HepG2 (cell line): ENCODE measurements around the gene TBXAS1. TPM values are rescaled to one million over a fixed set of nuclear protein-coding genes. Genes with fewer than 3 reads are reported as not detected.

Source experiments
- HOXA3 ChIP-seq: sonication (generic); formaldehyde crosslinking; IDR thresholded peaks from 2 replicates; pipeline ENCODE4 v1.5.0; 2020; ENCODE audit warnings: missing genetic modification reagents
- IRF2 ChIP-seq: IDR thresholded peaks from 2 replicates; pipeline ENCODE4 v1.6.1; 2018; ENCODE audit warnings: missing genetic modification reagents, missing compliant biosample characterization
- ISX ChIP-seq: sonication (generic); formaldehyde crosslinking; conservative IDR thresholded peaks from 2 replicates; pipeline ENCODE4 v1.5.0; 2020; ENCODE audit warnings: missing genetic modification reagents
- JUN ChIP-seq: sonication (generic); formaldehyde crosslinking; IDR thresholded peaks from 2 replicates; pipeline ENCODE4 v1.4.0; 2020; ENCODE audit warnings: mild to moderate bottlenecking, missing genetic modification reagents
- KDM1A ChIP-seq: IDR thresholded peaks from 2 replicates; pipeline ENCODE4 v1.6.1; 2016; ENCODE audit warnings: missing compliant biosample characterization
- NFKBIZ ChIP-seq: IDR thresholded peaks from 2 replicates; pipeline ENCODE4 v1.6.1; 2018; ENCODE audit warnings: missing genetic modification reagents, missing compliant biosample characterization
- PITX1 ChIP-seq: sonication (generic); formaldehyde crosslinking; IDR thresholded peaks from 2 replicates; pipeline ENCODE4 v1.5.1; 2020; ENCODE audit warnings: mild to moderate bottlenecking, missing genetic modification reagents
- POLR2AphosphoS5 ChIP-seq: IDR thresholded peaks from 2 replicates; pipeline ENCODE4 v1.6.1; 2012; ENCODE audit warnings: low read depth, low read length
- PREB ChIP-seq: sonication (generic); formaldehyde crosslinking; IDR thresholded peaks from 2 replicates; pipeline ENCODE4 v1.4.0; 2020; ENCODE audit warnings: missing genetic modification reagents
- SCMH1 ChIP-seq: sonication (generic); formaldehyde crosslinking; IDR thresholded peaks from 2 replicates; pipeline ENCODE4 v1.9.0; 2021; ENCODE audit warnings: missing genetic modification reagents, mild to moderate bottlenecking, borderline replicate concordance
- SKI ChIP-seq: fragments of 450-650 bp; IDR thresholded peaks from one replicate; pipeline ENCODE4 v1.6.1; 2018; ENCODE audit warnings: mild to moderate bottlenecking; ENCODE audit not compliant: partially characterized antibody
- SMARCE1 ChIP-seq: fragments of 450-650 bp; IDR thresholded peaks from 2 replicates; pipeline ENCODE4 v1.6.1; 2017; ENCODE audit warnings: borderline replicate concordance
- ZHX1 ChIP-seq: sonication (generic); formaldehyde crosslinking; IDR thresholded peaks from 2 replicates; pipeline ENCODE4 v1.8.1; 2022; ENCODE audit warnings: low read depth, mild to moderate bottlenecking, missing genetic modification reagents
- ZNF12 ChIP-seq: sonication (generic); formaldehyde crosslinking; IDR thresholded peaks from 2 replicates; pipeline ENCODE4 v1.5.0; 2020; ENCODE audit warnings: missing genetic modification reagents
- ZNF230 ChIP-seq: sonication (generic); formaldehyde crosslinking; IDR thresholded peaks from 2 replicates; pipeline ENCODE4 v1.4.0; 2020; ENCODE audit warnings: mild to moderate bottlenecking, missing genetic modification reagents
- ZNF260 ChIP-seq: sonication (generic); formaldehyde crosslinking; IDR thresholded peaks from 2 replicates; pipeline ENCODE4 v1.4.0; 2020; ENCODE audit warnings: missing genetic modification reagents, low read depth, mild to moderate bottlenecking, borderline replicate concordance
- ZNF343 ChIP-seq: sonication (generic); formaldehyde crosslinking; IDR thresholded peaks from 2 replicates; pipeline ENCODE4 v1.4.0; 2020; ENCODE audit warnings: mild to moderate bottlenecking, missing genetic modification reagents
- ZNF460 ChIP-seq: sonication (generic); formaldehyde crosslinking; IDR thresholded peaks from 2 replicates; pipeline ENCODE4 v1.5.1; 2020; ENCODE audit warnings: missing genetic modification reagents, mild to moderate bottlenecking, borderline replicate concordance
- ZNF563 ChIP-seq: sonication (generic); formaldehyde crosslinking; IDR thresholded peaks from 2 replicates; pipeline ENCODE4 v1.8.0; 2022; ENCODE audit warnings: mild to moderate bottlenecking, moderate library complexity, missing genetic modification reagents
- ZNF670 ChIP-seq: sonication (generic); formaldehyde crosslinking; IDR thresholded peaks from 2 replicates; pipeline ENCODE4 v1.8.0; 2022; ENCODE audit warnings: mild to moderate bottlenecking, missing genetic modification reagents, borderline replicate concordance
- ZNF672 ChIP-seq: sonication (generic); formaldehyde crosslinking; IDR thresholded peaks from 2 replicates; pipeline ENCODE4 v1.8.1; 2022; ENCODE audit warnings: missing genetic modification reagents
- ZNF687 ChIP-seq: sonication (generic); formaldehyde crosslinking; IDR thresholded peaks from 2 replicates; pipeline ENCODE4 v1.5.1; 2020; ENCODE audit warnings: mild to moderate bottlenecking, missing genetic modification reagents, moderate library complexity
- ZNF709 ChIP-seq: sonication (generic); formaldehyde crosslinking; IDR thresholded peaks from 2 replicates; pipeline ENCODE4 v1.5.0; 2020; ENCODE audit warnings: mild to moderate bottlenecking, missing genetic modification reagents
- ZSCAN12 ChIP-seq: sonication (generic); formaldehyde crosslinking; IDR thresholded peaks from 2 replicates; pipeline ENCODE4 v1.9.0; 2021; ENCODE audit warnings: mild to moderate bottlenecking, missing genetic modification reagents
- polyA plus RNA-seq, 8 experiments: library from polyadenylated mRNA; depleted of rRNA in 3 of 8; stranded (reverse) in 7 of 8; unstranded in 1 of 8; fragments of >200 nt; fragmentation: Illumina TruSeq in 4 of 8; extraction: Trizol in 4 of 8; gene quantifications; 2 replicates each; pipeline versions ENCODE4 v1.2.1 to v1.2.3, GENCODE V29; 2011 to 2016; ENCODE audit warnings: low read depth in 4 of 8, missing spikeins in 1 of 8, mixed read lengths in 1 of 8; ENCODE audit not compliant: insufficient read depth in 1 of 8
- total RNA-seq, 5 experiments: library from RNA; depleted of rRNA; stranded (reverse); fragments of >200 nt; fragmentation: Illumina TruSeq; extraction: Trizol; gene quantifications; 2 replicates each; pipeline ENCODE4 v1.2.3, GENCODE V29; 2016; ENCODE audit warnings: low read depth in 1 of 5

Gene TBXAS1
- total and polyA plus RNA-seq, 2 of the 13 experiments (the other 11 are each of a cell fraction or from before 2014, with no cell fraction given): 4.0 to 4.9 TPM

GRCh38 chr7:140062528-140063299, 233.7 kb downstream of the TBXAS1 start, which contains the start of gene PARP12 (continued):
- TF ChIP-seq ZNF687 (peak; percentile 93), ZNF672 (CRISPR knock-in tag) (no peak), SKI (peak; percentile 72), SCMH1 (CRISPR knock-in tag) (no peak), KDM1A (CRISPR knock-in tag) (no peak), ZSCAN12 (0 out of 2 replicates have a peak, but pooled peaks have one; percentile 65), IRF2 (peak; percentile 100), ZNF670 (CRISPR knock-in tag) (peak; percentile 87; the same call in 1 of the 2 replicates), ZNF343 (CRISPR knock-in tag) (no peak), ZNF563 (CRISPR knock-in tag) (peak; percentile 91; the same call in 1 of the 2 replicates), HOXA3 (CRISPR knock-in tag) (peak; percentile 83), ISX (CRISPR knock-in tag) (0 out of 2 replicates have a peak, but pooled peaks have one; percentile 36), ZNF460 (CRISPR knock-in tag) (peak; percentile 42; the same call in 1 of the 2 replicates), PREB (CRISPR knock-in tag) (no peak), JUN (CRISPR knock-in tag) (no peak), ZNF230 (CRISPR knock-in tag) (0 out of 2 replicates have a peak, but pooled peaks have one; percentile 49), ZNF12 (CRISPR knock-in tag) (no peak), ZNF709 (CRISPR knock-in tag) (peak; percentile 56), SMARCE1 (no peak), PITX1 (CRISPR knock-in tag) (no peak), POLR2AphosphoS5 (no peak), ZNF260 (CRISPR knock-in tag) (no peak), NFKBIZ (CRISPR knock-in tag) (no peak), ZHX1 (peak; percentile 80)
